SK-N-SH (cell line): ENCODE data around the gene SETD9. TPM values are rescaled to one million over a fixed set of nuclear protein-coding genes. Genes with fewer than 3 reads are reported as not detected.

Experiments used
- CTCF ChIA-PET: fragments of 300-600, 350-600 bp; formaldehyde crosslinking; extraction: SDS; loops from one replicate; lab custom pipeline; 2021; lab: Yijun Ruan, JAX
- POLR2A ChIA-PET: fragments of 350-600 bp; sonication (Branson Sonifier 250); formaldehyde crosslinking; extraction: SDS; loops from one replicate; lab custom pipeline; 2020; ENCODE audit warnings: antibody characterized with exemption, inconsistent platforms; lab: Yijun Ruan, JAX
- DNase-seq: peaks from one replicate; pipeline ENCODE4 v3.0.0; 2012
- H2AFZ ChIP-seq: fragments of 200-600 bp; sonication (generic); 2 replicates; pipeline ENCODE4 v1.8.1; 2016; ENCODE audit warnings: antibody characterized with exemption, mild to moderate bottlenecking, low read depth
- H3F3A ChIP-seq: fragments of 200-600 bp; sonication (generic); replicated peaks from 2 replicates; pipeline ENCODE3; 2016; ENCODE audit warnings: antibody characterized with exemption, mild to moderate bottlenecking; ENCODE audit not compliant: insufficient read depth
- H3K27ac ChIP-seq, 2 experiments: fragments of 200-500 bp in 1 of 2; fragments of 200-600 bp in 1 of 2; sonication (Bioruptor generic) in 1 of 2; sonication (generic), shearing (Covaris generic) in 1 of 2; 2 replicates each; pipeline versions ENCODE4 v1.5.1 to v1.6.1; 2014 to 2016; ENCODE audit warnings: low read depth in 2 of 2, inconsistent platforms in 1 of 2, low read length in 1 of 2, mild to moderate bottlenecking in 1 of 2, mixed read lengths in 1 of 2
- H3K27me3 ChIP-seq: fragments of 200-600 bp; sonication (generic), shearing (Covaris generic); 2 replicates; pipeline ENCODE4 v1.6.1; 2016; ENCODE audit warnings: mixed run types; ENCODE audit not compliant: insufficient read depth
- H3K36me3 ChIP-seq, 2 experiments: fragments of 200-500 bp in 1 of 2; fragments of 200-600 bp in 1 of 2; sonication (Bioruptor generic) in 1 of 2; sonication (generic) in 1 of 2; replicated peaks in 1 of 2; 2 replicates each; pipeline versions ENCODE3 to v1.5.1; 2014 to 2016; ENCODE audit warnings: low read length in 1 of 2, mild to moderate bottlenecking in 1 of 2; ENCODE audit not compliant: insufficient read depth in 2 of 2, control insufficient read depth in 1 of 2
- H3K4me1 ChIP-seq, 2 experiments: fragments of 200-500 bp in 1 of 2; fragments of 200-600 bp in 1 of 2; sonication (Bioruptor generic) in 1 of 2; sonication (generic), shearing (Covaris generic) in 1 of 2; 2 replicates each; pipeline versions ENCODE4 v1.5.1 to v1.6.1; 2014 to 2016; ENCODE audit warnings: low read depth in 1 of 2, low read length in 1 of 2, mixed run types in 1 of 2; ENCODE audit not compliant: insufficient read depth in 2 of 2, control insufficient read depth in 1 of 2
- H3K4me2 ChIP-seq: fragments of 200-600 bp; sonication (generic), shearing (Covaris generic); 2 replicates; pipeline ENCODE4 v1.6.1; 2017; ENCODE audit warnings: mixed run types
- H3K4me3 ChIP-seq, 2 experiments: fragments of 200-500 bp in 1 of 2; fragments of 200-600 bp in 1 of 2; sonication (Bioruptor generic) in 1 of 2; sonication (generic), shearing (Covaris generic) in 1 of 2; 2 replicates each; pipeline versions ENCODE4 v1.5.1 to v1.8.1; 2014 to 2016; ENCODE audit warnings: low read depth in 2 of 2, inconsistent platforms in 1 of 2, low read length in 1 of 2, mild to moderate bottlenecking in 1 of 2, mixed read lengths in 1 of 2, moderate library complexity in 1 of 2
- H3K79me2 ChIP-seq: fragments of 200-600 bp; sonication (generic); 2 replicates; pipeline ENCODE4 v1.8.1; 2017; ENCODE audit warnings: mild to moderate bottlenecking; ENCODE audit not compliant: insufficient read depth
- H3K9ac ChIP-seq: fragments of 200-600 bp; sonication (generic); 2 replicates; pipeline ENCODE4 v1.6.1; 2017; ENCODE audit warnings: mixed run types
- H3K9me2 ChIP-seq: fragments of 200-600 bp; sonication (generic); 2 replicates; pipeline ENCODE4 v1.6.1; 2017; ENCODE audit warnings: mixed run types
- H3K9me3 ChIP-seq: fragments of 200-600 bp; sonication (generic); 2 replicates; pipeline ENCODE4 v1.6.1; 2017; ENCODE audit warnings: mixed run types, mild to moderate bottlenecking, moderate library complexity
- H4K20me1 ChIP-seq: fragments of 200-600 bp; sonication (generic); 2 replicates; pipeline ENCODE4 v1.6.1; 2017; ENCODE audit warnings: mild to moderate bottlenecking, mixed run types; ENCODE audit not compliant: insufficient read depth
- CHD2 ChIP-seq: fragments of 150-350 bp; IDR thresholded peaks from 2 replicates; pipeline ENCODE4 v1.6.1; 2018; ENCODE audit warnings: low read length; ENCODE audit not compliant: partially characterized antibody
- EP300 ChIP-seq, 2 experiments: IDR thresholded peaks; 2 replicates each; pipeline versions ENCODE4 v1.4.0 to v1.6.1; 2012; ENCODE audit warnings: borderline replicate concordance in 1 of 2, low read depth in 1 of 2, low read length in 1 of 2
- EZH2phosphoT487 ChIP-seq: fragments of 200-600 bp; sonication (generic); IDR thresholded peaks from 2 replicates; pipeline ENCODE4 v1.6.1; 2017; ENCODE audit warnings: low read depth, mixed run types, mild to moderate bottlenecking, antibody characterized with exemption, moderate library complexity, borderline replicate concordance
- FOSL2 ChIP-seq: IDR thresholded peaks from 2 replicates; pipeline ENCODE4 v1.4.0; 2012; ENCODE audit warnings: low read depth, mild to moderate bottlenecking, moderate library complexity, borderline replicate concordance
- JUND ChIP-seq: IDR thresholded peaks from 2 replicates; pipeline ENCODE4 v1.4.0; 2012
- MEF2A ChIP-seq: IDR thresholded peaks from 2 replicates; pipeline ENCODE4 v1.4.0; 2012; ENCODE audit warnings: low read depth, borderline replicate concordance
- RCOR1 ChIP-seq: fragments of 150-350 bp; IDR thresholded peaks from 2 replicates; pipeline ENCODE4 v1.6.1; 2017; ENCODE audit warnings: antibody characterized with exemption, low read length
- RXRA ChIP-seq: IDR thresholded peaks from 2 replicates; pipeline ENCODE4 v1.4.0; 2012; ENCODE audit warnings: low read depth, mild to moderate bottlenecking, borderline replicate concordance
- SIN3A ChIP-seq: IDR thresholded peaks from 2 replicates; pipeline ENCODE4 v1.6.1; 2012; ENCODE audit warnings: low read depth, mild to moderate bottlenecking, low read length, moderate library complexity, borderline replicate concordance
- SMC3 ChIP-seq: IDR thresholded peaks from 2 replicates; pipeline ENCODE4 v1.6.1; 2012; ENCODE audit warnings: low read depth, low read length, improper control_type of control experiment
- YY1 ChIP-seq: IDR thresholded peaks from 2 replicates; pipeline ENCODE4 v1.4.0; 2012; ENCODE audit warnings: low read depth, mild to moderate bottlenecking
- WGBS: methylation state at CpG from one replicate; pipeline ENCODE4 v1.1.6; 2017; ENCODE audit warnings: low lambda C conversion rate; 5-methylcytosine and 5-hydroxymethylcytosine counted together
- polyA plus RNA-seq, 3 experiments: library from polyadenylated mRNA; depleted of rRNA; stranded (reverse); fragments of >200 nt; gene quantifications; 2 replicates each; pipeline ENCODE4 v1.2.3, GENCODE V29; 2012
- TF ChIP-seq, protein P1 (sequence below): IDR thresholded peaks from 2 replicates; pipeline ENCODE4 v1.6.1; 2012; ENCODE audit warnings: mild to moderate bottlenecking, low read depth, low read length, moderate library complexity
- TF ChIP-seq, protein P2 (sequence below): IDR thresholded peaks from 2 replicates; pipeline ENCODE4 v1.4.0; 2012; ENCODE audit warnings: low read depth, borderline replicate concordance
- TF ChIP-seq, protein P3 (sequence below): fragments of 150-350 bp; IDR thresholded peaks from 2 replicates; pipeline ENCODE4 v1.6.1; 2017; ENCODE audit warnings: antibody characterized with exemption, low read length, low read depth, borderline replicate concordance
- TF ChIP-seq, protein P4 (sequence below): IDR thresholded peaks from 2 replicates; pipeline ENCODE4 v1.4.0; 2012; ENCODE audit warnings: low read depth

The SETD9 gene
- polyA plus RNA-seq, 1 of the 3 experiments (the other 2 are of a cell fraction), result 12.2 TPM

DNA sequence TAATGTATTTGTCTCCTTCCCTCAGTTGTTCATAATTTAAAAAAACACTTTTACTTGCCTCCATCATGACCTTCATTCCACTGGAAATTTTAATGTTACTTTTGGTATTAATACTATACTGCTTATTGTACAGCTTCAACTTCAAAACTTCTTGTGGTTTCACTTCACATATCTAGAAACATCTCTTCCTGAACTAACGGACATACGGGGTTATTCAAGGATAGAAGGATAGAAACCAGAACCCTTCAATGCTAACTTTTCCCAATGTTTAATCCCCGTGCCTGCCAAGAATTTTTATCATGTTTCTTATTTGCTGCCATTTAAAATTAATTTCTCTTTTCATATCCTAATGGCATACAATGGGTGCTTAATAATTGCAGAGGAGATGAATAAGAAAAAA is 36.3 kb upstream of the SETD9 start:
- Histone ChIP-seq H3K9me2 (no peaks in the 10 kb centered on the region), H3K79me2 (no peaks in the 10 kb centered on the region), H3K4me1 (no peaks in the 10 kb centered on the region; a peak in 2 of 4 replicates), H4K20me1 (no peaks in the 10 kb centered on the region; the same call in 1 of the 2 replicates), H3K4me3 (no peak overlapping the region), H3K9me3 (no peaks in the 10 kb centered on the region), H3K27me3 (no peaks in the 10 kb centered on the region), H2AFZ (no peak overlapping the region), H3F3A (peaks cover 3% of the 10 kb centered on the region), H3K36me3 (peaks cover 64 to 86% of the 10 kb centered on the region in 2 experiments), H3K9ac (no peak overlapping the region), H3K4me2 (no peak overlapping the region), H3K27ac (peak overlapping the region in 1 of 2 experiments; percentile 22; a peak in 2 of 4 replicates)
- TF ChIP-seq JUND (no peak), MEF2A (no peak), YY1 (no peak), EP300 (IDR thresholded peaks at IDR 0.05; ENCODE audit: borderline replicate concordance in 1 of 2, low read depth in 1 of 2, low read length in 1 of 2) (no peak), SIN3A (no peak), CHD2 (no peak), EZH2phosphoT487 (no peak), SMC3 (no peak), RCOR1 (no peak), RXRA (no peak), FOSL2 (no peak)
- TF ChIP-seq, protein P1, sequence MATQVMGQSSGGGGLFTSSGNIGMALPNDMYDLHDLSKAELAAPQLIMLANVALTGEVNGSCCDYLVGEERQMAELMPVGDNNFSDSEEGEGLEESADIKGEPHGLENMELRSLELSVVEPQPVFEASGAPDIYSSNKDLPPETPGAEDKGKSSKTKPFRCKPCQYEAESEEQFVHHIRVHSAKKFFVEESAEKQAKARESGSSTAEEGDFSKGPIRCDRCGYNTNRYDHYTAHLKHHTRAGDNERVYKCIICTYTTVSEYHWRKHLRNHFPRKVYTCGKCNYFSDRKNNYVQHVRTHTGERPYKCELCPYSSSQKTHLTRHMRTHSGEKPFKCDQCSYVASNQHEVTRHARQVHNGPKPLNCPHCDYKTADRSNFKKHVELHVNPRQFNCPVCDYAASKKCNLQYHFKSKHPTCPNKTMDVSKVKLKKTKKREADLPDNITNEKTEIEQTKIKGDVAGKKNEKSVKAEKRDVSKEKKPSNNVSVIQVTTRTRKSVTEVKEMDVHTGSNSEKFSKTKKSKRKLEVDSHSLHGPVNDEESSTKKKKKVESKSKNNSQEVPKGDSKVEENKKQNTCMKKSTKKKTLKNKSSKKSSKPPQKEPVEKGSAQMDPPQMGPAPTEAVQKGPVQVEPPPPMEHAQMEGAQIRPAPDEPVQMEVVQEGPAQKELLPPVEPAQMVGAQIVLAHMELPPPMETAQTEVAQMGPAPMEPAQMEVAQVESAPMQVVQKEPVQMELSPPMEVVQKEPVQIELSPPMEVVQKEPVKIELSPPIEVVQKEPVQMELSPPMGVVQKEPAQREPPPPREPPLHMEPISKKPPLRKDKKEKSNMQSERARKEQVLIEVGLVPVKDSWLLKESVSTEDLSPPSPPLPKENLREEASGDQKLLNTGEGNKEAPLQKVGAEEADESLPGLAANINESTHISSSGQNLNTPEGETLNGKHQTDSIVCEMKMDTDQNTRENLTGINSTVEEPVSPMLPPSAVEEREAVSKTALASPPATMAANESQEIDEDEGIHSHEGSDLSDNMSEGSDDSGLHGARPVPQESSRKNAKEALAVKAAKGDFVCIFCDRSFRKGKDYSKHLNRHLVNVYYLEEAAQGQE, result no peak
- TF ChIP-seq, protein P2, sequence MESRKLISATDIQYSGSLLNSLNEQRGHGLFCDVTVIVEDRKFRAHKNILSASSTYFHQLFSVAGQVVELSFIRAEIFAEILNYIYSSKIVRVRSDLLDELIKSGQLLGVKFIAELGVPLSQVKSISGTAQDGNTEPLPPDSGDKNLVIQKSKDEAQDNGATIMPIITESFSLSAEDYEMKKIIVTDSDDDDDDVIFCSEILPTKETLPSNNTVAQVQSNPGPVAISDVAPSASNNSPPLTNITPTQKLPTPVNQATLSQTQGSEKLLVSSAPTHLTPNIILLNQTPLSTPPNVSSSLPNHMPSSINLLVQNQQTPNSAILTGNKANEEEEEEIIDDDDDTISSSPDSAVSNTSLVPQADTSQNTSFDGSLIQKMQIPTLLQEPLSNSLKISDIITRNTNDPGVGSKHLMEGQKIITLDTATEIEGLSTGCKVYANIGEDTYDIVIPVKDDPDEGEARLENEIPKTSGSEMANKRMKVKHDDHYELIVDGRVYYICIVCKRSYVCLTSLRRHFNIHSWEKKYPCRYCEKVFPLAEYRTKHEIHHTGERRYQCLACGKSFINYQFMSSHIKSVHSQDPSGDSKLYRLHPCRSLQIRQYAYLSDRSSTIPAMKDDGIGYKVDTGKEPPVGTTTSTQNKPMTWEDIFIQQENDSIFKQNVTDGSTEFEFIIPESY, result no peak
- TF ChIP-seq, protein P3, sequence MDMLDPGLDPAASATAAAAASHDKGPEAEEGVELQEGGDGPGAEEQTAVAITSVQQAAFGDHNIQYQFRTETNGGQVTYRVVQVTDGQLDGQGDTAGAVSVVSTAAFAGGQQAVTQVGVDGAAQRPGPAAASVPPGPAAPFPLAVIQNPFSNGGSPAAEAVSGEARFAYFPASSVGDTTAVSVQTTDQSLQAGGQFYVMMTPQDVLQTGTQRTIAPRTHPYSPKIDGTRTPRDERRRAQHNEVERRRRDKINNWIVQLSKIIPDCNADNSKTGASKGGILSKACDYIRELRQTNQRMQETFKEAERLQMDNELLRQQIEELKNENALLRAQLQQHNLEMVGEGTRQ, result no peak
- TF ChIP-seq, protein P4, sequence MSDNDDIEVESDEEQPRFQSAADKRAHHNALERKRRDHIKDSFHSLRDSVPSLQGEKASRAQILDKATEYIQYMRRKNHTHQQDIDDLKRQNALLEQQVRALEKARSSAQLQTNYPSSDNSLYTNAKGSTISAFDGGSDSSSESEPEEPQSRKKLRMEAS, result no peak
- 74% methylated on average over 3 of the region's 3 CpGs for WGBS
- CTCF ChIA-PET, result interaction anchor here (0.7 to 1.2 kb wide), 3 partner anchors 12 to 75 kb away, joined by 3 to 4 read pairs (median 3); no protein-coding TSS in a partner anchor
- no peak for DNase-seq
- POLR2A ChIA-PET, result no interaction called here
